Kidney epithelial cell (primary cell): ENCODE results near the gene MARCHF3. TPM values are rescaled to one million over a fixed set of nuclear protein-coding genes. Genes with fewer than 3 reads are reported as not detected.

Experiments used
- DNase-seq: peaks from one replicate; pipeline ENCODE4 v3.0.0-alpha.2; 2010; ENCODE audit warnings: low read depth
- H3K27me3 ChIP-seq: 2 replicates; pipeline ENCODE4 v1.6.0; 2011; ENCODE audit warnings: low read length; ENCODE audit not compliant: control insufficient read depth, insufficient read depth
- H3K36me3 ChIP-seq: 2 replicates; pipeline ENCODE4 v1.5.1; 2011; ENCODE audit warnings: low read length; ENCODE audit not compliant: control insufficient read depth, insufficient read depth
- H3K4me3 ChIP-seq: 2 replicates; pipeline ENCODE4 v1.5.1; 2011; ENCODE audit warnings: low read depth, mild to moderate bottlenecking, control low read depth, low read length
- CTCF ChIP-seq: IDR thresholded peaks from 2 replicates; pipeline ENCODE4 v1.5.1; 2011; ENCODE audit warnings: mild to moderate bottlenecking, moderate library complexity, low read length, control low read depth, inconsistent platforms; ENCODE audit not compliant: insufficient read depth, poor library complexity, severe bottlenecking
- total RNA-seq: library from RNA; depleted of rRNA; stranded (reverse); fragments of >200 nt; gene quantifications from 2 replicates; pipeline ENCODE4 v1.2.3, GENCODE V29; 2015

MARCHF3 gene
- total RNA-seq, 1 donor from 2014 or later: 0.46 TPM

GRCh38 chr5:126961128-126961527, 69.2 kb downstream of the MARCHF3 start:
- TF ChIP-seq CTCF: no peak
- Histone ChIP-seq H3K27me3 (no peaks in the 10 kb centered on the region), H3K4me3 (no peak overlapping the region), H3K36me3 (no peaks in the 10 kb centered on the region)
- DNase-seq: no peak

GRCh38 chr5:126959188-126959587, 71.2 kb downstream of the MARCHF3 start:
- Histone ChIP-seq H3K27me3 (no peaks in the 10 kb centered on the region), H3K4me3 (no peak overlapping the region), H3K36me3 (no peaks in the 10 kb centered on the region)
- no peak for DNase-seq
- TF ChIP-seq CTCF: no peak

GRCh38 chr5:126956991-126957390, 73.4 kb downstream of the MARCHF3 start:
- H3K36me3 ChIP-seq: no peaks in the 10 kb centered on the region
- no peak for DNase-seq
- H3K4me3 ChIP-seq: no peak overlapping the region
- TF ChIP-seq CTCF: no peak
- H3K27me3 ChIP-seq: no peaks in the 10 kb centered on the region

- DNase-seq: no peak
- H3K27me3 ChIP-seq: no peaks in the 10 kb centered on the region
- H3K4me3 ChIP-seq: no peak overlapping the region
- no peak for TF ChIP-seq CTCF
- no peaks in the 10 kb centered on the region for H3K36me3 ChIP-seq
Observed at GRCh38 chr5:126954981-126955380, 75.4 kb downstream of the MARCHF3 start.

- DNase-seq: no peak
- Histone ChIP-seq H3K36me3 (no peaks in the 10 kb centered on the region), H3K27me3 (no peaks in the 10 kb centered on the region), H3K4me3 (no peak overlapping the region)
- no peak for TF ChIP-seq CTCF
Observed at GRCh38 chr5:126953640-126954039, 76.7 kb downstream of the MARCHF3 start.

GRCh38 chr5:126949475-126949874, 80.9 kb downstream of the MARCHF3 start:
- TF ChIP-seq CTCF: no peak
- no peaks in the 10 kb centered on the region for H3K36me3 ChIP-seq
- H3K27me3 ChIP-seq: no peaks in the 10 kb centered on the region
- no peak overlapping the region for H3K4me3 ChIP-seq
- no peak for DNase-seq
